SJSA1 (cell line): ENCODE data around the gene ITGA11. TPM values are rescaled to one million over a fixed set of nuclear protein-coding genes. Genes with fewer than 3 reads are reported as not detected.

Experiments
- DNase-seq, 2 experiments: peaks; one replicate each; pipeline ENCODE4 v3.0.0-alpha.2; 2015 to 2020; ENCODE audit warnings: low spot score in 2 of 2, low read depth in 1 of 2
- H3K27ac ChIP-seq: fragments of 250-450 bp; sonication (Bioruptor Pico); 2 replicates; pipeline ENCODE4 v1.5.1; 2020; ENCODE audit warnings: mild to moderate bottlenecking, moderate library complexity
- H3K27me3 ChIP-seq: fragments of 250-450 bp; sonication (Bioruptor Pico); replicated peaks from 2 replicates; pipeline ENCODE4 v1.5.1; 2020; ENCODE audit warnings: mild to moderate bottlenecking, moderate library complexity
- H3K36me3 ChIP-seq: fragments of 250-450 bp; sonication (Bioruptor Pico); 2 replicates; pipeline ENCODE4 v1.5.1; 2020; ENCODE audit warnings: mild to moderate bottlenecking
- H3K4me1 ChIP-seq: fragments of 250-450 bp; sonication (Bioruptor Pico); replicated peaks from 2 replicates; pipeline ENCODE4 v1.6.1; 2021; ENCODE audit warnings: mild to moderate bottlenecking
- H3K4me3 ChIP-seq: fragments of 250-450 bp; sonication (Bioruptor Pico); 2 replicates; pipeline ENCODE4 v1.5.1; 2020; ENCODE audit warnings: mild to moderate bottlenecking
- H3K9me3 ChIP-seq: fragments of 250-450 bp; sonication (Bioruptor Pico); replicated peaks from 2 replicates; pipeline ENCODE4 v1.5.1; 2020; ENCODE audit warnings: mild to moderate bottlenecking
- total RNA-seq: library from RNA; depleted of rRNA; stranded (reverse); fragments of >200 nt; shearing (Covaris generic); gene quantifications from 2 replicates; pipeline ENCODE4 v1.2.3, GENCODE V29; 2014

Gene ITGA11
- total RNA-seq, 1 experiment from 2014 or later: 0.34 TPM

- DNase-seq: no peak
- Histone ChIP-seq H3K4me3 (no peak overlapping the region), H3K36me3 (no peaks in the 10 kb centered on the region), H3K27me3 (no peaks in the 10 kb centered on the region), H3K9me3 (no peaks in the 10 kb centered on the region), H3K4me1 (no peaks in the 10 kb centered on the region), H3K27ac (no peak overlapping the region)
These were observed 106.2 kb downstream of the ITGA11 start for GRCh38 chr15:68325726-68326125.

GRCh38 chr15:68322796-68323195 is 109.2 kb downstream of the ITGA11 start:
- Histone ChIP-seq H3K4me1 (no peaks in the 10 kb centered on the region), H3K27ac (no peak overlapping the region), H3K27me3 (no peaks in the 10 kb centered on the region), H3K9me3 (no peaks in the 10 kb centered on the region), H3K4me3 (no peak overlapping the region), H3K36me3 (no peaks in the 10 kb centered on the region)
- no peak for DNase-seq

GRCh38 chr15:68321229-68321628 is 110.7 kb downstream of the ITGA11 start:
- H3K9me3 ChIP-seq: no peaks in the 10 kb centered on the region
- H3K4me1 ChIP-seq: no peaks in the 10 kb centered on the region
- no peak for DNase-seq
- no peak overlapping the region for H3K27ac ChIP-seq
- no peaks in the 10 kb centered on the region for H3K36me3 ChIP-seq
- no peaks in the 10 kb centered on the region for H3K27me3 ChIP-seq
- no peak overlapping the region for H3K4me3 ChIP-seq

- Histone ChIP-seq H3K4me1 (no peaks in the 10 kb centered on the region), H3K36me3 (no peaks in the 10 kb centered on the region), H3K9me3 (no peaks in the 10 kb centered on the region), H3K27ac (no peak overlapping the region), H3K27me3 (no peaks in the 10 kb centered on the region), H3K4me3 (no peak overlapping the region)
- DNase-seq: no peak
These were observed 112.0 kb downstream of the ITGA11 start for GRCh38 chr15:68319997-68320396.

- H3K9me3 ChIP-seq: no peaks in the 10 kb centered on the region
- no peak for DNase-seq
- no peaks in the 10 kb centered on the region for H3K36me3 ChIP-seq
- no peaks in the 10 kb centered on the region for H3K4me1 ChIP-seq
- H3K27ac ChIP-seq: no peak overlapping the region
- no peaks in the 10 kb centered on the region for H3K27me3 ChIP-seq
- no peak overlapping the region for H3K4me3 ChIP-seq
These were observed 112.7 kb downstream of the ITGA11 start for GRCh38 chr15:68318931-68319909.

GRCh38 chr15:68318008-68318835 is 113.7 kb downstream of the ITGA11 start:
- Histone ChIP-seq H3K9me3 (no peaks in the 10 kb centered on the region), H3K27me3 (no peaks in the 10 kb centered on the region), H3K27ac (no peak overlapping the region), H3K4me1 (no peaks in the 10 kb centered on the region), H3K4me3 (no peak overlapping the region), H3K36me3 (no peaks in the 10 kb centered on the region)
- no peak for DNase-seq

- H3K4me3 ChIP-seq: no peak overlapping the region
- H3K27me3 ChIP-seq: no peaks in the 10 kb centered on the region
- H3K27ac ChIP-seq: no peak overlapping the region
- H3K36me3 ChIP-seq: no peaks in the 10 kb centered on the region
- 0 out of 2 replicates have a peak, but pooled peaks cover 7% of the 10 kb centered on the region for H3K4me1 ChIP-seq
- DNase-seq: no peak
- H3K9me3 ChIP-seq: no peaks in the 10 kb centered on the region
These were observed 114.5 kb downstream of the ITGA11 start for GRCh38 chr15:68317281-68318007.

- 0 out of 2 replicates have a peak, but pooled peaks cover 7% of the 10 kb centered on the region for H3K4me1 ChIP-seq
- no peak overlapping the region for H3K27ac ChIP-seq
- no peaks in the 10 kb centered on the region for H3K9me3 ChIP-seq
- no peaks in the 10 kb centered on the region for H3K27me3 ChIP-seq
- no peaks in the 10 kb centered on the region for H3K36me3 ChIP-seq
- H3K4me3 ChIP-seq: no peak overlapping the region
- DNase-seq: peak in 1 of 2 experiments; percentile 39
These were observed 115.7 kb downstream of the ITGA11 start for GRCh38 chr15:68316061-68316804.

- H3K27me3 ChIP-seq: no peaks in the 10 kb centered on the region
- no peaks in the 10 kb centered on the region for H3K9me3 ChIP-seq
- H3K4me3 ChIP-seq: no peak overlapping the region
- DNase-seq: peak in 1 of 2 experiments; percentile 40
- H3K27ac ChIP-seq: no peak overlapping the region
- no peaks in the 10 kb centered on the region for H3K36me3 ChIP-seq
- 0 out of 2 replicates have a peak, but pooled peaks cover 7% of the 10 kb centered on the region for H3K4me1 ChIP-seq
These were observed 116.4 kb downstream of the ITGA11 start for GRCh38 chr15:68315495-68316031.

- Histone ChIP-seq H3K27me3 (no peaks in the 10 kb centered on the region), H3K27ac (no peak overlapping the region), H3K36me3 (no peaks in the 10 kb centered on the region)
These were observed 116.9 kb downstream of the ITGA11 start for GRCh38 chr15:68315035-68315434.

GRCh38 chr15:68314563-68314962 is 117.4 kb downstream of the ITGA11 start:
- no peak overlapping the region for H3K27ac ChIP-seq
- DNase-seq: peak in 1 of 2 experiments; percentile 26
- no peaks in the 10 kb centered on the region for H3K36me3 ChIP-seq
- H3K4me3 ChIP-seq: no peak overlapping the region
- no peaks in the 10 kb centered on the region for H3K27me3 ChIP-seq
- H3K9me3 ChIP-seq: no peaks in the 10 kb centered on the region
- H3K4me1 ChIP-seq: 0 out of 2 replicates have a peak, but pooled peaks cover 7% of the 10 kb centered on the region

More at GRCh38 chr15:68315035-68315434, 116.9 kb downstream of the ITGA11 start:
- 0 out of 2 replicates have a peak, but pooled peaks cover 7% of the 10 kb centered on the region for H3K4me1 ChIP-seq
- no peaks in the 10 kb centered on the region for H3K9me3 ChIP-seq
- no peak for DNase-seq
- H3K4me3 ChIP-seq: no peak overlapping the region

GRCh38 chr15:68313501-68314410 is 118.2 kb downstream of the ITGA11 start:
- Histone ChIP-seq H3K4me3 (no peak overlapping the region), H3K4me1 (peaks cover 13% of the 10 kb centered on the region), H3K36me3 (no peaks in the 10 kb centered on the region), H3K27ac (no peak overlapping the region), H3K9me3 (no peaks in the 10 kb centered on the region), H3K27me3 (no peaks in the 10 kb centered on the region)
- DNase-seq: peak in 1 of 2 experiments; percentile 26
